Measurements from ENCODE around the gene GLI3. TPM values are rescaled to one million over a fixed set of nuclear protein-coding genes. Genes with fewer than 3 reads are reported as not detected.

GLI3 gene
- total and polyA plus RNA-seq, 2 of the 4 experiments (the other 2 are of a cell fraction): 1.3 to 3.9 TPM

- H3K79me1 ChIP-seq (ENCODE audit: low read depth in 1 of 2, low read length in 2 of 2): no peaks in the 10 kb centered on the region
- H3K4me3 ChIP-seq (ENCODE audit: insufficient read depth, low read depth, low read length): no peak overlapping the region
- ChIA-PET POLR2A (ENCODE audit: unreplicated experiment) (no interaction called here), CTCF (no interaction called here)
- ATAC-seq (ENCODE audit: low read depth) (no peak), DNase-seq (peak; percentile 33)
- no peak overlapping the region for H2BK20ac ChIP-seq (ENCODE audit: low read depth, low read length)
- H3K9me1 ChIP-seq (ENCODE audit: insufficient read depth, low read length): no peaks in the 10 kb centered on the region
- no peak overlapping the region for H3K23ac ChIP-seq (ENCODE audit: low read depth, low read length)
- intact Hi-C loops (cut with micrococcal nuclease) (no loop called here), dilution Hi-C loops (cut with HindIII; ENCODE audit: low sequenced_read_pairs, unreplicated experiment) (no loop called here), in situ Hi-C loops (cut with MboI; ENCODE audit: low sequenced_read_pairs) (no loop called here)
- H3K36me3 ChIP-seq (ENCODE audit: control insufficient read depth, insufficient read depth, low read length): no peaks in the 10 kb centered on the region
- no peak overlapping the region for H3K9ac ChIP-seq (ENCODE audit: low read depth, low read length)
- H2AFZ ChIP-seq (replicated peaks; ENCODE audit: low read length, poor library complexity): no peak overlapping the region
- TF ChIP-seq ELK1 (IDR thresholded peaks at IDR 0.05; ENCODE audit: borderline replicate concordance, low read depth, low read length) (no peak), RAD21 (IDR thresholded peaks at IDR 0.05; ENCODE audit: low read length) (no peak), MAFK (IDR thresholded peaks at IDR 0.05; ENCODE audit: low read depth, low read length) (no peak), SMC3 (IDR thresholded peaks at IDR 0.05; ENCODE audit: low read depth, low read length) (no peak), FOS (IDR thresholded peaks at IDR 0.05; ENCODE audit: low read depth, low read length) (no peak), CEBPB (IDR thresholded peaks at IDR 0.05; ENCODE audit: low read depth, low read length) (no peak), BHLHE40 (IDR thresholded peaks at IDR 0.05; ENCODE audit: low read depth, low read length) (no peak), POLR2A (IDR thresholded peaks at IDR 0.05; ENCODE audit: low read depth, low read length) (no peak), MXI1 (IDR thresholded peaks at IDR 0.05; ENCODE audit: borderline replicate concordance, low read depth, low read length) (no peak), USF2 (IDR thresholded peaks at IDR 0.05; ENCODE audit: low read depth, low read length) (no peak), NFE2L2 (IDR thresholded peaks at IDR 0.05; ENCODE audit: low read depth, low read length) (no peak), RFX5 (IDR thresholded peaks at IDR 0.05; ENCODE audit: low read depth, low read length) (no peak), RCOR1 (IDR thresholded peaks at IDR 0.05; ENCODE audit: insufficient replicate concordance, low read length) (no peak), CTCF (conservative IDR thresholded peaks at IDR 0.05; ENCODE audit: low read depth, low read length) (no peak), CHD1 (IDR thresholded peaks at IDR 0.05; ENCODE audit: low read depth, low read length) (no peak), MAZ (IDR thresholded peaks at IDR 0.05; ENCODE audit: borderline replicate concordance, low read depth, low read length) (no peak)
- no peak overlapping the region for H2BK15ac ChIP-seq (ENCODE audit: low read depth, low read length)
- H4K91ac ChIP-seq (ENCODE audit: insufficient read depth, low read depth, low read length): no peak overlapping the region
- no peak overlapping the region for H3K4me2 ChIP-seq (ENCODE audit: low read depth, low read length)
- H3K4me1 ChIP-seq (ENCODE audit: control insufficient read depth, insufficient read depth, low read length): no peaks in the 10 kb centered on the region
- H2AK9ac ChIP-seq (replicated peaks; ENCODE audit: low read depth, low read length, poor library complexity): no peak overlapping the region
- H3K14ac ChIP-seq (replicated peaks; ENCODE audit: low read depth, low read length): no peak overlapping the region
- H2AK5ac ChIP-seq (ENCODE audit: low read depth, low read length): no peak overlapping the region
- H3K4ac ChIP-seq (ENCODE audit: low read depth, low read length): no peak overlapping the region
- BruUV-seq (replicated peaks): no TSS peak
- no peak overlapping the region for H2BK120ac ChIP-seq (ENCODE audit: low read depth, low read length)
- WGBS, 2 experiments (ENCODE audit: extremely low coverage in 2 of 2, insufficient read length in 1 of 2): 50% methylated on average over 1 of the region's 3 CpGs; no CpG with 5 or more reads in 1 of the 2 experiments
- H3K18ac ChIP-seq (ENCODE audit: low read depth, low read length): no peak overlapping the region
- no peaks in the 10 kb centered on the region for H3K9me3 ChIP-seq (ENCODE audit: control insufficient read depth, insufficient read depth, low read length)
- H4K20me1 ChIP-seq (ENCODE audit: insufficient read depth, low read length): no peaks in the 10 kb centered on the region
- no peak overlapping the region for H3K56ac ChIP-seq (ENCODE audit: extremely low read depth, insufficient read depth, low read length)
- H4K5ac ChIP-seq (ENCODE audit: low read depth, low read length): no peak overlapping the region
- no peak overlapping the region for H3K27ac ChIP-seq (ENCODE audit: insufficient read depth, low read length)
- no peak overlapping the region for H2BK5ac ChIP-seq (ENCODE audit: low read depth, low read length, poor library complexity, severe bottlenecking)
- no peaks in the 10 kb centered on the region for H3K27me3 ChIP-seq (ENCODE audit: control insufficient read depth, insufficient read depth, low read length)
- no peak overlapping the region for H4K8ac ChIP-seq (ENCODE audit: low read depth in 2 of 2, low read length in 2 of 2)
These were observed 16.3 kb upstream of the GLI3 start for GRCh38 chr7:42253316-42253715.

Measured in IMR-90 (cell line).